HG03354 (cell line): ENCODE measurements around the gene PRDM16.

Source experiments
- ATAC-seq: cut with Tn5 transposase; IDR thresholded peaks from one replicate; pipeline ENCODE4 v1.9.1; 2021; ENCODE audit warnings: mild to moderate bottlenecking; ENCODE audit not compliant: unreplicated experiment, poor library complexity, severe bottlenecking

The PRDM16 gene

DNA sequence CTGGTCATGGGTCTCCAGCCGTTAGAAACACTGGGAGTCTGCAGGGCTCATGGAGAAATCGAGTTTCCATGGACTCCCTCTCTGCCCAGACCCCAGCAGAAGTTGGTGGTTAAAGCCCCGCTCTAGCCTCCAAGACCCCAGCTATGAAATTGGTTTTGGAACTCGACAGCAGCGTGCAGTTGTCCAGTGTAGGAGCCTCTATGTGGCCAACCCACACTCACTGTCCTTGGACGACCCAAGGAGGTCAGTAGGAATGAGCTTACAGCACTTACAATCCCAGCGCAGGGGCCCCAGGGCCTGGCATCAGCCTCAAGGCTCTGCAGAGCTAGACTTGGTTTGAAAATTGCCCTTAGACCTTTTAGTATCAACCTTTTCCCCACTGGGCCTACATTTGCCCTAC, 3.2 kb upstream of the PRDM16 start:
- ATAC-seq, result no peak

DNA sequence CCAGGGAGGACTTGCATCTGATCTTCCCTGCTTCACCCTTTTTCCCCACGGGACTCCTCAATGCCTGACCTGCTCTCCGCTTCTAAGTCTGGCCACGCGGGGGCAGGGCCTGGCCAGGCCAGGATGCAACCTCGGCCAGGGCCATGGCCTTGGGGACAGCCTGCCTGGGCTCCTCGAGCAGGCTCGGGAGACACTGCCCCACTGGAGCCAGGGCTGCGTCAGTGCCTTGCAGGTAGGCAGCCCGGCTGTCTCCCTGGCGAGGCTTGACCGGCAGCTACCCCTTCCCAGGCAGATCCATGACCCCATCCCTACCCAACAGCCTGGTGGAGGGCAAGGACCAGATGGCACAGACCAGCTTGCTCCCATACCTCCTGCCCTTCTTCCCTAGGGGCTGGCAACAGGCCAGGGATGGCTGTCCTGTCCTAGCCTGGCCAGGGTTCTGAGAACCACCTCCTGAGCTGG, 2.7 kb upstream of the PRDM16 start:
- no peak for ATAC-seq

DNA sequence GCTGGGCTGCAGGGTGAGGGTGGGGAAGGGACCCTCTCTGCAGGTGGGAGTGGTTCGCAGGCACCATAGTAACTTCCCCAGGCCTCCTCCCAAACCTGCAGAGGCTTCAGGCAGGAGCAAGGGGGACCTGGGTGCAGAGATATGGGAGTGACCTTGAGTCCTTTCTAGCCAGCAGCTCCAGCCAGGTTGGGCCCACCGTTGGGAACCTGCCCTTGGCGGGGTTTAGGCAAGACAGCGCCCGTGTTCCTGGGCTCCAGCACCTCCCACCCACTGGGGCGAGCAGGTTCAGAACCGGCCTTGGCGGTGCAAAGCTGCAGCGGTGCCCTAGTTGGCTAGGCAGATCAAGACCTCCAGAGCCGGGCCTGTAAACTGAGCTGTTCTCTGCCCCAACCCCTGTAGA, 2.2 kb upstream of the PRDM16 start:
- ATAC-seq, result no peak

DNA sequence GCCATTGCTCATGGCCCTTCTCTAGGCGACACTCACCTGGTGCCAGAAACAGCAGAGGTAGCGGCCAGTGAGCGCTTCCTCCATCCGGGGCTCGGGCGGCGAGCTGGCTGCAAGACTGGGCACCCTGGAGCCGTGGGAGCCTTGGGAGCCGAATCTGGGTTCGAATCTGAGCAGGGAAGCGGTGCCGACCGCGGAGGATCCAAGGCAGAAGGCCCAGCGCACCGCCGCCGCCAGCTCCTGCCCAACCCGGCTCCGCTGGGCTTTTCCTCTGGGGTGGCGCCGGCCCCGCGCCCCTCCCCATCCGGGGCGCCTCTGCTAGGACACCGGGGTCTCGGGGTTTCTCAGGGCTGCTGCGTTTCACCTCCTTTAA, 1.7 kb upstream of the PRDM16 start:
- ATAC-seq, result no peak

DNA sequence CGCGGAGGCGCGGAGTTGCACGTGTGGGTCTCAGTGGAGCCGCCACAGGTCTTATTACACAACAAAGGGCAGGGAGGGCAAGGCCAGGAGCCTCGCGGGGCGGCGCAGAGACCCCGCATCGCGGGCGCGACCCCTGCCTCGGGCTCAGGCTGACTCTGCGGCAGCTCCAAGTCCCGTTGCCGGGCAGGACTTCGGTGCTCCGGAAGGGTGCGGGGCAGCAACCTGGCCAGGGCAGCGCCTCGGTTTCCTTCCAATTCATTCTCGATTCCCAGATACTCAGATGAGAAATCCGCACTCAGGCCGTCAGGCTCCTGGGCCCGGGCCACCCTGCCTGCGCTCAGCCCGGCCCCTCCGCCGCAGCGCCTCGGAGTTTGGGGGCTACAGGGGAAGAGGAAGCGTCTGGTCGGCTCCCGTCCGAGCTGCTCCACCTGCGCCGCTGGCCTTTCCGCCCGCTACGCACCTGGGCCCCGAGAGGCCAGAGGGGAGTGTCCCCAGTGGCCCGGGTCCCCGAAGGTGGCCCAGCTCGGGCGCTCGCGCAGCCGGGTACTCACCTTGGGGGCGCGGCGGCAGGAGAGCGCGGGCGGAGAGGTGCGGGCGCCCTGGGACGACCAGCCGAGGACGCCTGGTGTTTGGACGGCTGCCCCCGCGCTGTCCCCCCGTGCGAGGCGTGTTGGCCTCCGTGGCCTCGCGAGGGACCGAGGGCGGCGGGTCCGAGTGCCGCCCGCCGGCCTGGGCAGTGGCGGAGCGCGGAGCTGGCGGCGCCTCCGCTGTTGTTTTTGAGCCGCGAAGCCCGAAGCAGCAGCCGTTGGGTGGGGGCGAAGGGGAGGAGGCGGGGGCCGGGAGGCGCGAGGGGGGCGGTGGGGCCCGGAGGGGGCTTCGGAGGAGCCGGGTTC, 1.1 kb upstream of the PRDM16 start:
- no peak for ATAC-seq

DNA sequence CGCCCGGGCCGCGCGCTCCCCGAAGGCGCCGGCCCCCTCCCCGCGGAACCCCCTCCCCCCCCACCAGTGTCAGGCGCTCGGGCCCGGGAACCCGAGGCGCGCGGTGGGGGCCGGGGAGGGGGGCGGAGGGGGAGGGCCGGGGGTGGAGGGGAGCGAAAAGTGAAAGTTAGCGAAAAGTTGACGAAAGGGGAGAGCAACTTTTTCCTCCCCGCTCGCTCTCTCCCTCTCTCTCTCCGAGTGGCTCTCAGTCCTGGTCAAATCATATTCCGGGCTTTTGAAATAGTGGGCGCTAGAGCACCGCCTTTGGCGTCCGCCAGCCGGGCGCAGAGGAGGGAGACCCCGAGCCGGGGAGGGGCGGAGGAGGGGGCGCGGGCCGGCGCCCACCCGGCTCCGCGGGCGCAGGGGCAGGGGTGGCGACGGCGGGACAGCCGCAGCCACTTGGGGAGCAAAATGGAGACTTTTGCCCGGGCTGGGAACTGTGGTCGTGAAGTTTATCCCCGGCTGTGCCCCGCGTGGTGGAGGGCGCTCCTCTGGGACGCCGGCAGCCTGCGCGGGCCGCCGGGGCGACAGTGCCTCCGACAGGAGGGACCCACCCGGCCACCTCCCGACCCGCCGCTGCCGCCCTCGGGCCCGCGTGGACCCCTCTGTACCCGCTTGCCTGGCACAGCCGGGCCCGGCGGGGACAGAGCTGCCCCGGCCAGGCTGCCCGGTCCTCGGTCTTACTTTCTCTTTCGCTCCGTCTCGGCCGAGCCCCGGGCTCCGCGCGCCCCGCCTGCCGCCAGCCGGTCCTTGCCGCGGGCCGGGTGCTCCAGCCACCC, 697 bp downstream of the PRDM16 start:
- no peak for ATAC-seq

DNA sequence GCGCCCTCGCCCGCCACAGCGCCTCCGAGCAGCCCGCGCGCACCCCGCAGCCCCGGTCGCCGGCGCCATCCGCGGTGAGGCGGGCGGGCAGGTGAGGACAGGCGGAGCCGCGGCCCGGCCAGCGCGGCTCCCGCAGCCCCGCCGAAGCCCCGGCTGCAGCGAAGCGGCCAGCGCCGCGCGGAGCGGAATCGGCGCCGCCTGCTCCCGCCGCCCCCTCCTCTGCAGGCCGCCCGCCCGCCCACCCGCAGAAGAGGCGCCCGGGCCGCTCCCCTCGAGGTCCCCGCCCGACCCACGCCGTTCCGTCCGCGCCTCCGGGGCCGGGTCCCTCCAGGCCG, 1.3 kb downstream of the PRDM16 start:
- ATAC-seq, result no peak

DNA sequence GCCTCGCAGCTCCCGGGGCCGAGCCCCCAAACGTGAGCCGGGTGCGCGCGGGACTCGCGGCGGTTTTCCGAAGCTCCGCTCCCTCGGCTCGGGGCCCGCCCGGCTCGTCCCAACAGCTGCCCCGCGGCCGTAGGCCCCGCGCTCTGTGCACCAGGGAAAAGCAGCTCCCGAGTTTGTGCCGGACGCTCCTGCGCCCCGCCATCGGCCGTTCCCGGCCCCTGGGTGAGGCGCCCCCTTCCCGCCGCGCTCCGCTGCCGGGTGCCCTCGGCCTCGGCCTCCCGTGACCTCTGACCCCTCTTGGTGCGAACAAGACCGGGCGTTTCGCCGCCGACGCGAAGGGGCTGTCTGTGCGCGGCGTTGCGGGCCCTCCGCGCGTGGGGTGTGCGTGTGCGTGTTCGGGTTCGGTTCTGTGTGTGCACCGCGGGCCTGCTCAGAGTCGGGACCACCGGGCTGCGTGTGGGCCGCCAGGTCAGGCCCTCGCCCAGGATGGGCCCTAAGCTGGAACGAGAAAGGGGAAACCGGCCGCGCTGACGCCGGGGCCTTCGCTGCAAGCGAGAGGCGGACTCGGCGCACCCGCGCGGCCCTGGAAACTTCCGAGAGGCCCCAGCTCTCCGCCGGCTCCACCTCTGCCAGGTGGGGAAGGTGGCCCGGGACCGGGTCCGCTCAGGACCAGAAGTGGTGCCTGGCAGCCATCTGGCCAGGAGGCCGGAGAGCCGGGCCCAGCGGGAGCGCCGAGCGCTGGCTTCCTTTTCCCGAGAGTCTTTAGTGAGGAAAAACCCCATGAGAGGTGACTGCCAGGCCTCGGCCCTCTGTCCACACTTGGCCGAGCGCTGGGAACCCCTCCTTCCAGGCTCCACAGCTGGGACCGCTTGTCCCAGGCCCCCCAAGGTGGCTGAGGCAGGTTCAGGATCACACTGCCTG, 1.9 kb downstream of the PRDM16 start:
- no peak for ATAC-seq

DNA sequence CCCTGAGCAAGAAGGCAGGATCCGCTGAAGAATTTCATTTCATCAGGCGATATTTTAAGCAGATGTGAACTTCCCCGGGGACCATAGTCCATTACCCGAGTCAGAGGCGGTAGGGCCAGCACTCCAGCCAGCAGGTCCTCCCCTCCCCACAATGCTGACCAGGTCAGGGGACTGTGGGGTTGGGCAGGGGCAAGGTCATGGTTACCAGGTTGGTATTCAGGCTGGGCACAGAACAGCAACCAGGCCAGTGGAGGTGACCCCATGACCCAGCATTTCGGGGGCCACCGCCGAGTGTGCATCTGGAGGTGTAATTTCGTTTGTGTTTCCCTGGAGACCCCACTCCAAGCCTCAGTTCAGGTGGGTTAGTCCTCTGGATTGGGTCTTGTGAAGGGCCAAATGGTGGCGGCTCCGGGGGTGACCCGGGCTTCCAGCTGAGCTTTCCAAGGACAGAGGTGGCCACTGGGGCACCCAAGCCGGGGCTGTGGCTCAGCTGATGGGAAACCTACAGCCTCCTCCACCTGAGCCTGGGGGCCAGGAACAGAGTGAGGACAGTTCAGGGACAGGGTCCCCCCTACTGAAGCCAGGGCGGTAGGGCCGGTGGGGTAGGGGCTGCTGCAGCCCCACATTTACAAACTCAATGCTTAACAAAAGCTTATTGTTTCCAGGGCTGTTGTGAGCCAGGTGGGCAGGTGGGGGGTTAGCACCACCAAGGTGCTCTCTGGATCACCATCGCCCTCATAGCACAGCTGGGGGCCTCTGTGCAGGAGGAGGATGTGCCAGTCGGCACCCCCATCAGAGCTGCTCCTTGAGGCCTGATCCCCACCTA, 2.8 kb downstream of the PRDM16 start:
- no peak for ATAC-seq

DNA sequence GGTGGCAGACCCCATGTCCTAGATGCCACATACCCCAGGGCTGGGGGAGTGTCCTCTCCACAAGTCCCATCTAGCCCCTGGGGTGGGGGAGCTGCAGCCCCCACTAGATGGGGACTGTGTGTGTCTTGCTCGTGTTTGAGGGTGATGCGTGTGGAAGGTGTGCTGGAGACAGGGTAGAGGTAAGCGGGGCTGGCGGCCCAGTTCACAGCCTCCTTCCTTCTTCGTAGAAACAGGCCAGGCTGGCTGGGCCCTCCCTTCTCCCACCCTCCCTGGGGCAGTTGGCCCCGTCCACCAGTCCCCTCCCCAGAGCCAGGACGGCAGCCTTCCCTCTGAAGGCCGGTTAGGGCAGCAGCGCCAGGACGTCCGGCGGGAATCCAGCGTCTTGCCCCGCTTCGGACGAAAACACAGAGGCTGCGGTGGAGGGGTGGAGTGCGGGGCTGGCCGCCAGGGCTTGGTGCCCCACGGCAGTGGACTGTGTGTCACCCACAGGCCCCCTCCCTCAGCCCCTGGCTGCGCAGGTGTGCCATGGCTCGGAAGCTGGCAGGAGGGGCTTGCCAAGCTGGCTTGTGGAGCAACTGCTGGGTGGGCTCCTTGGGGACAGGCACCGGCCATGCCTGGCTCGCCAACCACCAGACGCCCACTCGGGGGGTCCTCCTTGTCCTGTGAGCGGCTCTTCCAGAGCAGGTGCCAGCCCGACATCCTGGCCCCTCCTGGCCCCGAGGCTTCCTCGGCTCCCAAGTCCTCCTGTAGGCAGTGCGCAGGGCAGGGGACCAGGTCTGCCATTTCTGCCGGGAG, 3.6 kb downstream of the PRDM16 start:
- no peak for ATAC-seq

DNA sequence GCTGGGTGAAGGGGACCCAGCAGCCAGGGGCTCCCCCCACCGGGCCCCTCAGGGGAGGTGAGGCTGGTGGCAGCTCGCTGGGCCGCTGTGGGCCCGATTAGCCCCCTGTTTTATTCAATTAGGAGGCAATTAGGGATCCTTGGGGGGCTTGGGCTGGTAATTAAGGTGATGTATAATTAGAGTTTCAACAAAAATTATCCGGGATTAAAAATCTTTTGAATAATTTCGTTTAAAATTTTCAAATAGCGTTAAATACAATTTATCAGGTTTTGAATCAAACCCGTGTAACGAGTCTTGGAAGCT, 4.1 kb downstream of the PRDM16 start:
- no peak for ATAC-seq

DNA sequence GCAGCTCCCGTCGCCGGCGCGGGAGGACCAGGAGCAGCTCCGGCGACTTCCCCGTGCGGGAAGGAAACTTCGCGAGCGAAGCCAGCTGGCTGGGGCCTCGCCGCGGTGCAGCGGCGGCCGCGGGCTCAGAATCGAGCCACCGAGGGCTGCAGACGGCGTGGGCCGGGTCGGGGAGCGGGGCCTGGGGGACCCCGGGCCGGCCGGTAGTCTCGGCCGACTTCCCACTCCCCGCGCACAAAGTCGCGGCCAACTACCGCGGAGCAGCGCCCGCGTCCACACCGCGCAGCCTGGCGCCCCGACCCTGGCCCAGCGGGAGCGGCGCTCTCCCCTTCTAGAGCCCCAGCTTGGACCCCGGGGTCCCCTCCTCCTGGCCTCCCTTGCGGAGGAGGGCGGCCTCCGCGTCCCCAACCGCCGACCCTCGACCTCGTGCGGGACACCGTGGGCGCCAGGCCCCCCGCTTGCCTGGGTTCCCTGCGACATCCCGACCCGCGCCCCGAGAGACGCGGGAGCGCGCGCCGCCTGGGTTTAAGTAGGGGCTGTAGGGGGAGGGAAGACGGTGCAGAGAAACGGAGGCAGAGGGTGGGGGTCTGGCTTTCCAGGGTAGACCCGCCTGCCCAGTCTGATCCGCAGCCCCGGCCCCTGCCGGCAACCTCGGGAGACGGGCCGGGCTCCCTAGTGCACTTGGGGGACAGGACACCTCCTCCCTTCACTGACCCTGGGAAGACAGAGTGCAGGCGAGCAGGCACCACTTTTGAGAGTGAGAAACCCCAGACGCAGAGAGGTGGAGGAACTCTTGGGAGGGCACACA, 4.7 kb downstream of the PRDM16 start:
- no peak for ATAC-seq

DNA sequence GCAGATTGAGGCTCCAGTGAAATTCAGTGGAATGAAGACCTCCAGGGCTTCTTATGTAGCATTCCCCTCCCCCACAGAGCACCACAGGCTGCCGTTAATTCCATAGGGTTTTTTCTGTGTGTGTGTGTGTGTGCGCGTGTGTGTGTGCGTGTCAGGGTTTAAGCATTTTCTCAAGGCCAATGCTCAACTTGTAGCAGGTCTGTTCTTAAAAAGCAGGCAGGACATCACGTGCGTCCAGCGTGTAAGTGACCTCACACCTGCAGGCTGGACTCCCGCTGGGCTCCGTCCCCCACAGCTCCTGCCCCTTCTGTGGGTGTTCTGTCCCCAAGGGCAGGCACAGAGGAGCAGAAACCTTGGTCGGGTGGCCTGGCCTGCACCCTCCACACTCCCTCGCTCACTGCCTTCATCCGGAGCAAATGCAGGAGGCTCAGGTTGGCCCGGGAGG, 5.3 kb downstream of the PRDM16 start:
- ATAC-seq, result no peak

DNA sequence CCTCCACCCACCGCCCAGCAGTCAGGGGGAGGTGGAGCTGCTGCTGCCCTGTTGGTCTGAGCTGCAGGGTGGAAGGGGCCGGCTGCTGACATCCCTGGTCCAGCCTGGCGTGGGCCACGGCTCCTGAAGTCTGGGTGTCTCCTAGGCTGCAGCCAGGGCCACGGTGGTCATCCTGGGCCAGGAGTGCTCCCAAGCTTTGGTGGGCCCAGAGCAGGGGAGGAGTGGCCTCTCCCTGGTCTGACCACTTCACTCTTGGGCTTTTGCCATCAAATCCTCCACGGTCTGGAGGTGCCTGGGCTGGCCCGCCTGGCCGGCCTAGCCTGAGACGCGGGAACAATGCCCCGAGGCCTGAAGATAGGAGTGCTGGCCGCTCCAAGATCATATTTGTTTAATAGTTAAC, 5.8 kb downstream of the PRDM16 start:
- no peak for ATAC-seq

DNA sequence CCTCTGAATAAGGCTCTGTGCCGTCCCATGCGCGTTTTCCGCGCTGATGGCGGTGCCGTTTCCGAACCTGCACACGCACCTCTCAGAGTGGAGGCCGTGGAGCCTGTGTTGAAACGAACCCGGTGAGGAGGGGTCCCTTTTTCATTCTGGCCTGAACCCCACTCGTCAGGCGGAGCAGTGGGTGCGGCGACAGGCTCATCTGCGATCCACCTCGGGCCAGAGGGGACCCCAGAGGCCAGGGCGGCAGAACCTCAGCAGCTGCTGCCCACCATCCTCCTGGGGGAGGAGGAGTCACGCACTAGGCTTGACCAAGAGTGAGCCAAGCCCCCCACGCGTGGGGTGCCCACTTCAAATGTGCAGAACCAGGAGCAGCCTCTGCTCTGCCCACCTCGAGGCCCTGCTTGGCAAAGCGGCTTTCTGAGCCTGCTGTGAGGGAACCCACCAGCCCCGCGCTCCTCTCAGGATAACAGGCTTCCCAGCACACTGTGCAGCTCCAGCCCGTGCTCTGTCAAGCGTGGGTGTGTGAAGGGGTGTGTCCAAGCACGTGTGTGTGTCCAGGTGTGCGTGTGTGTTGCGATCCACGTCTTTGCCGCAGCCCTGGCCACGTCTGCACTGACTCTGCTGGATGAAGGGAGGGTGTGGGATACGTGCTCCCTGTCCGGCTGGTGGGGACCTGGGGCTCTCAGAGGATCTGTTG, 6.8 kb downstream of the PRDM16 start:
- ATAC-seq, result no peak

DNA sequence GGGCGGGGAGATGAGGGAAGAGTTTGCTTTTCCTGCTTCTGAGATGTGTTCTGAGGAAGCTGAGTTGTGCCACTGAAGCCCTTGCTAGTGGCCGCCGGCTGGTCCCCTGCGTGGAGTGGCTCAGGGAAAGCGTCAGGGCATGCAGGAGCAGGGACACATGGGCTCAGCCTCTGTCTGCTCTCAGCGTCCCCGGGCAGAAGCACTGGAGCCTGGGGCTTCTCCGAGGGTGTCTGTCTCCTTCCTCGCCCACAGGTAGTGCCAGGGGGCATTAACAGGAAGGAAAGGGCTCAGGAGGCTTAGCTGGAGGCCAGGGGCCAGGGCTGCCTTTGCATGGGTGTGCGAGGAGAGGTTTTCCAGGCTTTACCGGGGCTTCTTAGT, 7.3 kb downstream of the PRDM16 start:
- no peak for ATAC-seq

DNA sequence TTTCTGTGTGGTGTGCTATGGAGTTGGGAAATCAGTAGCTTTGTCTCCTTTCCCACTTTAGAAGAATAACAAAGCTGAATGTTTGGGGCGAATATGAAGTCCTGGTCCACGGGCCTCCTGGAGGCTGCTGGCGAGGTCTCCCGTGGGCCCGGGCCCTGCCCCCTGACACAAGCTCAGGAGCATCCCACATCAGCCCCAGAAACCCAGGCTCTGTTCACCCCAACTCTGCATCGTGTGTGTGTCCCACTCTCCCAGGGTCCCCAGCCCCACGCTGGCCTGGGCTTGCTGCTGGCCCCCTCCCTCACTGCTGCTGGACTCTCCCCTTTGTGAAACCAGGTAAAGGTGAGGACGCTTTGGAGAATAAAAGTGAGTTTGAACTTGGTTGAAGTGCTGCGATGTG, 8.1 kb downstream of the PRDM16 start:
- no peak for ATAC-seq
